Brain microvascular endothelial cell (primary cell): ENCODE results near the gene SHC2.

Experiments
- DNase-seq: peaks from one replicate; pipeline ENCODE4 v3.0.0-alpha.2; 2020
- H3K27ac ChIP-seq: fragments of 250-450 bp; sonication (Bioruptor Pico); 2 replicates; pipeline ENCODE4 v1.5.1; 2020; ENCODE audit warnings: mild to moderate bottlenecking, moderate library complexity
- H3K27me3 ChIP-seq: fragments of 250-450 bp; sonication (Bioruptor Pico); replicated peaks from 2 replicates; pipeline ENCODE4 v1.5.1; 2020; ENCODE audit warnings: mild to moderate bottlenecking
- H3K36me3 ChIP-seq: fragments of 250-450 bp; sonication (Bioruptor Pico); replicated peaks from 2 replicates; pipeline ENCODE4 v1.5.1; 2020; ENCODE audit warnings: mild to moderate bottlenecking
- H3K4me3 ChIP-seq: 2 replicates; pipeline ENCODE4 v1.5.1; 2011; ENCODE audit warnings: low read depth, mild to moderate bottlenecking, control low read depth, low read length, moderate library complexity
- CTCF ChIP-seq: IDR thresholded peaks from 2 replicates; pipeline ENCODE4 v1.5.1; 2011; ENCODE audit warnings: low read depth, mild to moderate bottlenecking, moderate library complexity, low read length, control low read depth, inconsistent platforms; ENCODE audit errors: missing control alignments
- in situ Hi-C: cut with HindIII; loops from 2 replicates; pipeline ENCODE4 v1.10.0; 2017; ENCODE audit warnings: low sequenced_read_pairs, low pct_ligation_motif_present

Gene SHC2

GRCh38 chr19:422213-422916, 38.5 kb downstream of the SHC2 start:
- no peaks in the 10 kb centered on the region for H3K27me3 ChIP-seq
- no peaks in the 10 kb centered on the region for H3K36me3 ChIP-seq
- in situ Hi-C loops, result no loop called here
- TF ChIP-seq CTCF, result no peak
- no peak overlapping the region for H3K27ac ChIP-seq
- no peak for DNase-seq
- no peak overlapping the region for H3K4me3 ChIP-seq

GRCh38 chr19:419721-420515, 40.9 kb downstream of the SHC2 start:
- DNase-seq, result no peak
- TF ChIP-seq CTCF, result no peak
- no peak overlapping the region for H3K27ac ChIP-seq
- H3K27me3 ChIP-seq, result no peaks in the 10 kb centered on the region
- H3K4me3 ChIP-seq, result no peak overlapping the region
- in situ Hi-C loops, result no loop called here
- H3K36me3 ChIP-seq, result no peaks in the 10 kb centered on the region

- H3K4me3 ChIP-seq, result no peak overlapping the region
- no peak overlapping the region for H3K27ac ChIP-seq
- in situ Hi-C loops, result no loop called here
- H3K36me3 ChIP-seq, result no peaks in the 10 kb centered on the region
- TF ChIP-seq CTCF, result no peak
- no peak for DNase-seq
- H3K27me3 ChIP-seq, result no peaks in the 10 kb centered on the region
These were observed 41.8 kb downstream of the SHC2 start for GRCh38 chr19:418761-419671.

GRCh38 chr19:416416-416815, 44.4 kb downstream of the SHC2 start:
- Histone ChIP-seq H3K36me3 (no peaks in the 10 kb centered on the region), H3K4me3 (no peak overlapping the region), H3K27me3 (no peaks in the 10 kb centered on the region), H3K27ac (no peak overlapping the region)
- TF ChIP-seq CTCF, result no peak
- DNase-seq, result no peak
- in situ Hi-C loops, result no loop called here

- Histone ChIP-seq H3K4me3 (no peak overlapping the region), H3K27ac (no peak overlapping the region), H3K27me3 (no peaks in the 10 kb centered on the region), H3K36me3 (no peaks in the 10 kb centered on the region)
- in situ Hi-C loops, result no loop called here
- no peak for TF ChIP-seq CTCF
- DNase-seq, result no peak
These were observed 45.5 kb downstream of the SHC2 start for GRCh38 chr19:415292-415691.
